ENCODE measurements around the gene ZNF223. TPM values are rescaled to one million over a fixed set of nuclear protein-coding genes. Genes with fewer than 3 reads are reported as not detected.

ZNF223 gene
- 2.8 and 5.0 TPM in 2 replicates for total RNA-seq

DNA sequence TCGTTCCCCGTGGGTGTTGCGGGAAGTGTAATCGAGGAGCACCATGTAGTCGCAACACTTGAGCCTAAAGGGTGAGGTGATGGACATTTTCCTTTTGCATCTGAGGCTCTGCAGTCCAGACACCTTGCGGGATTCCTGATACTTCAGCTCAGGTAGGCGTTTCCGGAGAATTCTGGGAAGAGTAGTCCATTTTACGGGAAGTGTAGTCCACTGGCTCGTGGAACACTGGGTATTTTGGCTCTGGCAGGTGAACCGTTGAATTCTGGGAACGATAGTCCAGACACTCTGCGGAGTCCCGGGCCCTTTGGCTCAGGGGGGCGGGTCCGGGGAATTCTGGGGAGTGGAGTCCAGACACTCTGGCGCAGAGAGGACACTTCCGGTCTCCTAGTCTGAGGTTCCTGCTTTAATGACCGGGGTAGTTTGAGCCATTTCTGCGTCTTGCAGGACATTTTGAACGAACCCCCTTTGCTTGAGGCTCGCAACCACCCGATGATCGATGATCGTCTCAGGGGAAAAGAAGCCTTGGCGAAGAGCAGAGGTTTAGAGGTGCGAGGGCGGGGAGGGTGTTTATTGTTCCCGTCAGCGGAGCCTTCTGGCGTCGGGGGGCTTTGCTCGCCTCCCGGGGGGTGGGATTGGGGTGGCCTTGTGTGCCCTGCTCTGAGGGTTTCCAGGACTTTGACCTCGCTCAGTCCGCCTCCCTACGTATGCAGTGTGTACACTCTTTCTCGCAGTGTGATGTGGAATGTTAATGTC, at the start of gene ZNF223:
Gene ZNF223, plus strand, starts transcription at position 387 of the 753 bp plus-strand sequence. CDS start 3,141 bp downstream, outside the sequence.
- DNase-seq (ENCODE audit: low read depth in 2 of 2): peak; percentile 91 to 92

DNA sequence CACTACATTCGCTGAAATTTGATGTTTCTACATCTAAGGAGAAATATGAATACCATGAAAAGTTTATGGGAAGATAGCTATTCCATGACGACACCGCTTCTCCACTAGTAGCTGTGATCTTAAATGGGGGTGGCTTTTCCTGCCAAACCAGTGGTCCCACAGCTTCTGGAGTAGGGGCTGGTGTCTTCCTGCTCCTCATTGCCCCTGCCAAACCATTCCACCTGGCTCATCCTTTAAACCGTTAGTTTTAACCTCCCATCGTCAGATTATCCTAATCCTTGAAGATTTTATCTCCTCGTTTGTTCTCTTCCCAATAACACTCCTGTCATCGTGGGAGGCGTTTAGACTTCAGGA, 49.6 kb upstream of the ZNF223 start:
- no peak for DNase-seq (ENCODE audit: low read depth in 2 of 2)

DNA sequence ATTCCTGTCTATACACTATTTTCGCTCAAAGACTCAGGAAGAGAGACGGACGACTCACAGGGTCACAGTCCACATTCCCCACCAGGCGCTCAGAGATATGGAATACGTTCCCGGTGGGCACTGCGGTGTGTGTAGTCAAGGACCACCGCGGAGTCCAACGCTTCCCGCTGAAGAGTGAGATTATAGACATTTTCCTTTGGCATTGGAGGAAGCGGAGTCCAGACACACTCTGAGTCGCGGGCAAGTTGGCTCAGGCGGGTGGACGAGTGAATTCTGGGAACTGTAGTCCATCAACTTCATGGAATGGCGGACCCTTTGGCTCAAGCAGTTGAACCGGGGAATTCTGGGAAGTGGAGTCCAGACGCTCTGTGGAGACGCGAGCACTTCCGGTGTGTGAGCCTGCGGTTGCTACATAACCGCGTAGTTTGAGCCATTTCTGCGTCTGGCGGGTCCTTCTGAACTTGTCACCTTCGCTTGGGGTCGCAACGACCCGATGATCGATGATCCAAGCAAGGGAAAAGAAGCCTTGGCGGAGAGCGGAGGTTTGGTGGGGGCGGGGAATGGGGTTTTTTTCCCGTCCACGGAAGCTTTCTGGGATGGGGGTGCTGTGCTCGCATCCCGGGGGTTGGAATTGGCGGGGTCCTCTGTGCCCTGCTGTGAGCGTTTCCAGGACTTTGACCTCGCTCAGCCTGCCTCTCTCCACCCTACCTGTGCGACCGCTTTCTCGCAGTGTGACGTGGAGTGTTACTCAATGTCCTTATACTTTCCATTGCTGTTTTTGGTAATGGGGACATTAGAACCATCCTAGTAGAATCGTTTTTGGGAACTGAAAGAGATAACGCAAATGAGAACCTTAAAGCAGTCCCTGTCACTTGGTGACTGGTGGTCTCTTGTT, 49.0 kb upstream of the ZNF223 start, which contains the start of gene ZNF230:
Gene ZNF230, plus strand, starts transcription at position 392 of the 895 bp plus-strand sequence. CDS start 4,122 bp downstream, outside the sequence.
- DNase-seq (ENCODE audit: low read depth in 2 of 2): peak; percentile 94 to 96

DNA sequence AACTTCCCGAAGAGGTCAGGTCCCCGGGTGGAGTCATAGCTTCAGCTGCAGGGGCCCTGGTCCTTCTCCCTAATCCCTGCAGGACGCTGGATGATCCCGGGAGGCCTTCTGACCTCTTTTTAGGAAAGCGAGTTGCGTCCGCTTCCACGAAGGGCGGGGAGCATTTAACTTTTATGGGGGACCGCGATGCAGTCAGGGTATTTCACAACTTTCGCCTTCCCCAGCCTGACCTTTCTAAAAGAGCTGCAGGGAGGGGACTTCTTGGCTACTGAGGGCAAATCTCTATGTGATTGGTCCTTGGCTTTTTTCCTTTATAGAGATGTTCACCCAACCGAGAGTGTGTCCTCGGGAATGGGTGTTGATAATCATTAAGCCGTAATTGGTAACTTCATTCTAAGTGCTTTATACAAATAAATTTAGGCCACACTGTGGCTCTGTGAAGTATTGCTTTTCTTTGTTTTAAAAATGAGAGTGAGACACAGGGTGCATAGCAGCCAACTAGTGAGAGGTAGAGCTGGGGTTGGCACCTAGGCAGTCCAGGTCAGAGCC, 48.3 kb upstream of the ZNF223 start:
- peak; percentile 8 to 16 for DNase-seq (ENCODE audit: low read depth in 2 of 2)

DNA sequence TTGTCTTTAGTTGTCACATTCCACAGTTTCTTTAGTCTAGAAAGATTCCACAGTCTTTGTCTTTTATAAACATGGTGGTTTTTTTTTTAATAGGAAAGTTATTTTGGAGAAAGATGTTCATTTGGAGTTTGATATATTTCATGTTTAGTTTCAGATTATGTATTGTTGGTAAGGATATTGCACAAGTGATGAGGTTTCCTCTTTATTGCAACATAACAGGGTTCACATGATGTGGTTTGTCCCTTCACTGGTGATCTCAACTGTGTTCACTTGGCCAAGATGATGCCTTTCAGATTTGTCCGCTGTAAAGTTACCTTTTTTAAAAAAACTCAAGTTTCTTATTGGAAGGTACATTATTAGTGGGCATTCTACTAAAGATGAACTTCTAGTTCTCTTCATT, 45.9 kb upstream of the ZNF223 start:
- DNase-seq (ENCODE audit: low read depth in 2 of 2): no peak

DNA sequence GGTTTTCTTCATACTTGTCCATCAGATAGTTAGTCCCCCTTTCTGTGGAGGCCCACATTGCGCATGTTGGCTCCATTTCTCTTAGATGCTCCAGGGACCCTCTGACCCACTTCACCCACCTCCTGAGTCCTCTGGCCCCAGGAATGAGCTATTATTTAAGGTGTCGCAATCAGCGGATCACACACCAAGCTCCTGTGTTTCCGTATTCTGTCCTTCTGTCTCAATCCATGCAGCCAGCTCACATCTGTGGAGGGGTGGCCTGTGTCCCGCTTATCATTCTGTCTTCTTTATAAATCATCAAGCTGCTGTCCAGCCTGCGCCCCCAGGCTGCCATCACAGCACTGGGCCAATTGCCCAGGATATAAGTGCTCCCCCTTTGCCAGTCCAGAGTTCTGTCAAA, 44.4 kb upstream of the ZNF223 start:
- no peak for DNase-seq (ENCODE audit: low read depth in 2 of 2)

DNA sequence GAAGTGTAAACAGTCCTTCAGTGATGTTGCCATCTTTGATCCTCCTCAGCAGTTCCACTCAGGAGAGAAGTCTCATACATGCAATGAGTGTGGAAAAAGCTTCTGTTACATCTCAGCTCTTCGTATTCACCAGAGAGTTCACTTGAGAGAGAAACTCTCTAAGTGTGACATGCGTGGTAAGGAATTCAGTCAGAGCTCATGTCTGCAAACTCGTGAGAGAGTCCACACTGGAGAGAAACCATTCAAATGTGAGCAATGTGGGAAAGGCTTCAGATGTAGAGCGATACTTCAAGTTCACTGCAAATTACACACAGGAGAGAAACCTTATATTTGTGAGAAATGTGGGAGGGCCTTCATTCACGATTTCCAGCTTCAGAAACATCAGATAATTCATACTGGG, 41.4 kb upstream of the ZNF223 start:
- DNase-seq (ENCODE audit: low read depth in 2 of 2): no peak

DNA sequence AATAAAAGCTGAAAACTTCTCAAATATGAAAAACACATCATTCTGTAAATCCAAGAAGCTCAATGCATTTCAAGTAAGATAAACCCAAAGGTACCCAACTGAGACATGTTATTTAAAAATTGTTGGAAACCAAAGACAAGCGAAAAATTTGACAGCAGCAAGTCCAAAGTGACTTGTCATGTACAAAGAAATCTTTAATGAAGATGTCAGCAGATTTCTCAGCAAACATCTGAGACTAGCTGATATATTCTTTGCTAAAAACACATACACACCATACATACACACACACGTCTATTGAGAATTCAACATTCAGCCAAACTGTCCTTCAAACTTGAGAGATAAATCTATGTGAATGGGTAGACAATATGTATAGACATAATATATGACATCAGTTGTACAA, 32.3 kb upstream of the ZNF223 start:
- DNase-seq (ENCODE audit: low read depth in 2 of 2): no peak

DNA sequence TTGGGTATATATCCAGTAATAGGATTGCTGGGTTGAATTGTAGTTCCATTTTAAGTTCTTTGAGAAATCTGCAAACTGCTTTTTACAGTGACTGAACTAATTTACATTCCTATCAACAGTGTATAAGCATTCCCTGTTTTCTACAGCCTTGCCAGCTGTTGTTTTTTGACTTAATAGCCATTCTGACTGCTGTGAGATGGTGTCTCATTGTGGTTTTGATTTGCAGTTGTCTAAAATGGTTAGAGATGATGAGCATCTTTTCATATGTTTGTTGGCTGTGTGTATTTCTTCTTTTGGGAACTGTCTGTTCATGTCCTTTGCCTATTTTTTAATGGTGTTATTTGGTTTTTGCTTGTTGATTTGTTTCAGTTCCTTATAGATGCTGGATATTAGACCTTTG, 30.6 kb upstream of the ZNF223 start:
- DNase-seq (ENCODE audit: low read depth in 2 of 2): no peak

DNA sequence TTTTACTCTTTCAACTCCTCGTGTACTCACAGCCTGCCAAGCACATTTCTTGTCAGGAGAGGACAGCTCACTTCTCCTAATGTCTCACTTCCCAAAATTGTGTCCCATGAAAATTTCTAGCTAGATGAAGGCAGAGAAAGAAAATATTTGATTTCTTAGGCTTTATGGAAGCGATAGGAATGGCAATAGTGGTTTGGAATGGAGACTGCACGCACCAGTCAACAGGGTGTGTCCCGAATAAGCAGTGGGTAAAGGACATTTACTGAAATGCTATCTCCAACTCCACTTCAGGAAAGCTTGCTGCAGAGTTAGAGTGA, 27.0 kb upstream of the ZNF223 start:
- DNase-seq (ENCODE audit: low read depth in 2 of 2): no peak

DNA sequence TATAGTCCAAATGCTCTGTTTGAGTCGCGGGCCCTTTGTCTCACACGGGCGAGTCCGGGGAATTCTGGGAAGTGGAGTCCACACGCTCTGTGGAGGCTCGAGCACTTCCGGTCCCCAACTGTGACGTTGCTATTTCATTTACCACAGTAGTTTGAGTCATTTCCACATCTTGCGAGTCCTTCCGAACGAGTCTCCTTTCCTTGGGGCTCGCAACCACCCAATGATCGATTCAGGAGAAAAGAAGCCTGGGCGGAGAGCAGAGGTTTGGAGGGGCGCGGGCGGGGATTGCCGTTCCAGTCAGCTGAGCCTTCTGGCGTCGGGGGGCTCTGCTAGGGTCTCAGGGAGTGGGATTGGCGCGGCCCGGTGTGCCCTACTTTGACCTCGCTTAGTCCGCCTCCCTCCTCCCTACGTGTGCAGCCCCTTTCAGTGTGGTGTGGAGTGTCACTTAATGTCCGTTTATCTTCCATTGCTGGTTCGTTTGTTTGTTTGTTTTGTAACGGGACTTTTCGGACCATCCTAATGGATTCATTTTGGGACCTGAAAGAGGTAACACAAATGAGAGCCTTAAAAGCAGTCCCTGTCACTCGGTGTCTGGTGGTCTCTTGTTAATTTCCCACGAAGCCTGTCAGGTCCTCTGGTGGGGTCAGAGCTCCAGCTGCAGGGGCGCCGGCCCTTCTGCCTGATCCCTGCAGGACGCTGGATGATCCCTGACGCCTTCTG, 26.5 kb upstream of the ZNF223 start, which contains the start of gene ZNF222:
Gene ZNF222, plus strand, starts transcription at position 163 of the 720 bp plus-strand sequence. Its CDS starts 58 bp downstream, at position 221.
- peak; percentile 82 to 90 for DNase-seq (ENCODE audit: low read depth in 2 of 2)

DNA sequence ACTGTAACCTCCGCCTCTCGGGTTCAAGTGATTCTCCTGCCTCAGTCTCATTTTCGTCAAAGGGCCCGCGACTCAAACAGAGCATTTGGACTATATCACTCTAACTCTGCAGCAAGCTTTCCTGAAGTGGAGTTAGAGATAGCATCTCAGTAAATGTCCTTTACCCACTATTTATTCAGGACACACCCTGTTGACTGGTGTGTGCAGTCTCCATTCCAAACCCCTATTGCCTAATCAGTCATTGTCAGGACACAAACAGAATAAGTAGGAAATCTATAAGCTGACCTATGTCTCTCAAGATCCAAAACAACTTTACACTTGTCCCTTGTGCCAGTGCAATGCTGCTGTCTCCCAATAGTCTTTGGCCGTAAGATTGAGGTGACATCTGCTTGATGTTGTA, 25.2 kb upstream of the ZNF223 start:
- no peak for DNase-seq (ENCODE audit: low read depth in 2 of 2)

DNA sequence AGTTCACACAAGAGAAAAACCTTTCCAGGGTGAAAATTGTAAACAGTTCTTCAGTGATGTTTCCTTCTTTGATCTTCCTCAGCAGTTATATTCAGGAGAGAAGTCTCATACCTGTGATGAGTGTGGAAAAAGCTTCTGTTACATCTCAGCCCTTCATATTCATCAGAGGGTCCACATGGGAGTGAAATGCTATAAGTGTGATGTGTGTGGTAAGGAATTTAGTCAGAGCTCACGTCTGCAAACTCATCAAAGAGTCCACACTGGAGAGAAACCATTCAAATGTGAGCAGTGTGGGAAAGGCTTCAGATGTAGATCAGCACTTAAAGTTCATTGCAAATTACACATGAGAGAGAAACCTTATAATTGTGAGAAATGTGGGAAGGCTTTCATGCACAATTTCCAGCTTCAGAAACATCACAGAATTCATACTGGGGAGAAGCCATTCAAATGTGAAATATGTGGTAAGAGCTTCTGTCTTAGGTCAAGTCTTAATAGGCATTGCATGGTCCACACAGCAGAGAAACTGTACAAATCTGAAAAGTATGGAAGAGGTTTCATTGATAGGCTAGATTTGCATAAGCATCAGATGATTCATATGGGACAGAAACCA, 19.7 kb upstream of the ZNF223 start:
- DNase-seq (ENCODE audit: low read depth in 2 of 2): no peak

DNA sequence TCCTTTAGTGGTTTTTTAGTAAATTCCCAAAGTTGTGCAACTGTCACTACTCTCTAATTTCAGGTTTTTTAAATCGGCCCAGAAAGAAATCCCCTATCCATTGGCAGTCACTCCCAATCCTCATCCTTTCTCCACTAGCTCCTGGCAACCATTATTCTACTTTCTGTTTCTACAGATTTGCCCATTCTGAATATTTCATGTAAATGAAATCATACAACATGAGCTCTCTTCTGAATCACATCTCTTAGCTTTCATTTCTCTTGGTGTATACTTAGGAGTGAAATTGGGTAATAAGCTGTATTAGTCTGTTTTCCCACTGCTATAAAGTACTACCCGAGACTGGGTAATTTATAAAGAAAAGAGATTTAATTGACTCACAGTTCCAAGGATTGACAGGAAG, 9.7 kb upstream of the ZNF223 start:
- DNase-seq (ENCODE audit: low read depth in 2 of 2): no peak

DNA sequence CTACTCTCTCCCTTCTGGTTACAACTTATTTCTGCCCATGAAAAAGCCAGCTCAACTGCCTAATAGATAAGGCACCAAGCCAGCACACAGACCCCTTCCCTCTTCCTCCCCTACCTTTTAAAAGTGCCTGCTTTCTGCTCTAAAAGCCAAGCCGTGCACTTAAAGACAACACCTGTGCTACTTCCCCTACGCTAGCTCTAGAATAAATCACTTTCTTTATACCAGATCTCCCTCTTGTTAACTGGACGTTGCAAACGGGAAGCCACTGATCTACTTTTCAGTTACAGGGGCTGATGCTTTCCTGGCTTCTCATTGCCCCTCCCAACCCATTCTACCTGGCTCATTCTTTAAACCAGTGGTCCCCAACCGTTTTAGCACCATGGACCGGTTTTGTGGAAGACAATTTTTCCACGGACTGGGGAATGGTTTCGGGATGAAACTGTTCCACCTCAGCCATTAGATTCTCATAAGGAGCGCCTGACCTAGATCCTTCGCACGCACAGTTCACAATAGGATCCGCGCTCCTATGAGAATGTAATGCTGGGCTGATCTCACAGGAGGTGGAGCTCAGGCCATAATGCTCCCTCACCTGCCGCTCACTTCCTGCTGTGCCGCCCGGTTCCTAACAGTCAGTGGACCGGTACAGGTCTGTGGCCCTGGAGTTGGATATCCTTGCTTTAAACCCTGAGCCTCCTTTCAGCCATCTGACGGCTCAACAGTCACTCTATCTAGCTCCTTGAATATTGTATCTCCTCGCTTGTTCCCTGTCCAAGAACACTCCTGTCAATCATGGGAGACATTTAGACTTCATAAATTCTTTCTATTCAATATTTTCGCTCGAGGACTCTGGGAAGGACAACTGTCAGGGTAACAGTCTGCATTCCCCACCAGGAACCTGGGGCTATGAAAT, 841 bp upstream of the ZNF223 start:
- peak; percentile 7 to 8 for DNase-seq (ENCODE audit: low read depth in 2 of 2)

DNA sequence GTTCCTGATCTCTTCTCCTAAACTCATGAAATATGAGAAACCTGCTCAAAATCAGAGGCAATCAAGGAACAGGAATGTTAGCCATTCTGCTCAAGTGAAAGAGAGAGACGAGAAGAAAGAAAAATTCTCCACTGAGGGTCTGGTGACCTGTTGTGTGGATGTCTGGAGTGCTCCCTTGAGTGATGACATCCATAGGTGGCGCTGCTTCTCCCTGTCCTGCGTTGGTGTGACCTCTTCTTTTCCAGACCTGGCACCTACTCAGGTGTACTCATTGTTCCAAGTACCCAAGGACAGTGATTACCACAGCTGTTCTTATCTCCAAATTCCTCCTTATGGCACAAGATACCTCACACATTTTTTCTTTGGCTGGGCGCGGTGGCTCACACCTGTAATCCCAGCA, 4.0 kb downstream of the ZNF223 start:
- no peak for DNase-seq (ENCODE audit: low read depth in 2 of 2)

DNA sequence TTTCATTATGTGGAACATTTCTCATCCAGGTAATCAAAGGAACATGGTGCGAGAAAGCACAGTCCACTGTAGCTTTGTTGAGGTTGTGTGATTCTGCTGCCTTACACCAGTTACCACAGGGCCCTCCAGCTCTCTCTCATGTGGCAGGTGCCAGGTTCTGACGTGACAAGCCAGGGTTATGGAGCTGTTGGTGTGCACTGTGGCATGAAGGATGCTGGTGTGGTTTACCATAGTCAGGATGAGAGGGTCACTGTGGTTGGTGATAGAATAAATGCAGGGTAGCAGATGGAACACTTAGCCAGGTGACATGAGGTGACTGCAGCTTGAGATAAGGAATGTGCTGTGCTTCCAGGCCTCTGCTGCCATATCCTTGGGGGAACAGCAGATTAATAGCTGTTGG, 7.4 kb downstream of the ZNF223 start:
- DNase-seq (ENCODE audit: low read depth in 2 of 2): no peak

DNA sequence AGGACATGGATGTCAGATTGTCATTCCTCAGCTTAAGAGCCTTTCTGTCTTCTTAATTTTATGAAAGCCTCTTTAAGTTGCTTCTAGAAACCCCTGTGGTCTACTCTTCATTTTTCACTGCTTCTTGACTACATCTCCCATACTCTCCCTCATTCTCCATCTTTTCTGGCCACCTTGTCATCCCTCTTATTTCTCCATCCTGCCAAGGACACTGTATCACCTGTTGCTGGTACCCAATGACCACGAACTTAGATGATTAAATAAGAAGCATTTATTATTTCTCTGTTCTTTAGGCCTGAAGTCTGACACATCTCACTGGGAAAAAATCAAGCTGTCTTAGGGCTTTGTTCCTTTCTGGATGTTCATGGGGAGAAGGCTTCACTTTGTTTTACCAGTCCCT, 9.2 kb downstream of the ZNF223 start:
- no peak for DNase-seq (ENCODE audit: low read depth in 2 of 2)

DNA sequence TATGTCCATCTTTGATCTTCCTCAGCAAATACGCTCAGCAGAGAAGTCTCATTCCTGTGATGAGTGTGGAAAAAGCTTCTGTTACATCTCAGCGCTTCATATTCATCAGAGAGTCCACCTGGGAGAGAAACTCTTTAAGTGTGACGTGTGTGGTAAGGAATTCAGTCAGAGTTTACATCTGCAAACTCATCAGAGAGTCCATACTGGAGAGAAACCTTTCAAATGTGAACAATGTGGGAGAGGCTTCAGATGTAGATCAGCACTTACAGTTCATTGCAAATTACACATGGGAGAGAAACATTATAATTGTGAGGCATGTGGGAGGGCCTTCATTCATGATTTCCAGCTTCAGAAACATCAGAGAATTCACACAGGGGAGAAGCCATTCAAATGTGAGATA, 14.5 kb downstream of the ZNF223 start:
- no peak for DNase-seq (ENCODE audit: low read depth in 2 of 2)

DNA sequence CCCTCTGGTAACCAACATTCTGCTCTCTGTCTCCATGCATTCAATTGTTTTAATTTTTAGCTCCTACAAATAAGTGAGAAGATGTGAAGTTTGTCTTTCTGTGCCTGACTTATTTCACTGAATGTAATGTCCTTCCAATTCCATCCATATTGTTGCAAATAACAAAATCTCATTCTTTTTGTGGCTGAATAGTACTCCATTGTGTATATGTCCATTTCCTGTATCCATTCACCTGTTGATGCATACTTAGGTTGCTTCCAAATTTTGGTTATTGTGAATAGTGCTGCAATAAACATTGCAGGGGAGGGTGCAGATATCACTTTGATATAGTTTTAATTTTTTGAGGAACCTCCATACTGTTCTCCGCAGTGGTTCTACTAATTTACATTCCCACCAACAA, 17.6 kb downstream of the ZNF223 start:
- no peak for DNase-seq (ENCODE audit: low read depth in 2 of 2)

Measured in lung microvascular endothelial cell (primary cell).